T1000 (cell line): ENCODE measurements around the gene SH3BGRL3.
A peak's percentile ranks its signal among the peaks of the same experiment; 100 is the strongest.
"Not testable (repeated sequence)": the region's sequence is repeated elsewhere in the genome, so short reads cannot be mapped to it uniquely, and the experiment has no call there.

Experiments
- DNase-seq: peaks from one replicate; lab custom pipeline; 2025; ENCODE audit warnings: mixed read lengths; lab: John Stamatoyannopoulos, UW

SH3BGRL3 gene

DNA sequence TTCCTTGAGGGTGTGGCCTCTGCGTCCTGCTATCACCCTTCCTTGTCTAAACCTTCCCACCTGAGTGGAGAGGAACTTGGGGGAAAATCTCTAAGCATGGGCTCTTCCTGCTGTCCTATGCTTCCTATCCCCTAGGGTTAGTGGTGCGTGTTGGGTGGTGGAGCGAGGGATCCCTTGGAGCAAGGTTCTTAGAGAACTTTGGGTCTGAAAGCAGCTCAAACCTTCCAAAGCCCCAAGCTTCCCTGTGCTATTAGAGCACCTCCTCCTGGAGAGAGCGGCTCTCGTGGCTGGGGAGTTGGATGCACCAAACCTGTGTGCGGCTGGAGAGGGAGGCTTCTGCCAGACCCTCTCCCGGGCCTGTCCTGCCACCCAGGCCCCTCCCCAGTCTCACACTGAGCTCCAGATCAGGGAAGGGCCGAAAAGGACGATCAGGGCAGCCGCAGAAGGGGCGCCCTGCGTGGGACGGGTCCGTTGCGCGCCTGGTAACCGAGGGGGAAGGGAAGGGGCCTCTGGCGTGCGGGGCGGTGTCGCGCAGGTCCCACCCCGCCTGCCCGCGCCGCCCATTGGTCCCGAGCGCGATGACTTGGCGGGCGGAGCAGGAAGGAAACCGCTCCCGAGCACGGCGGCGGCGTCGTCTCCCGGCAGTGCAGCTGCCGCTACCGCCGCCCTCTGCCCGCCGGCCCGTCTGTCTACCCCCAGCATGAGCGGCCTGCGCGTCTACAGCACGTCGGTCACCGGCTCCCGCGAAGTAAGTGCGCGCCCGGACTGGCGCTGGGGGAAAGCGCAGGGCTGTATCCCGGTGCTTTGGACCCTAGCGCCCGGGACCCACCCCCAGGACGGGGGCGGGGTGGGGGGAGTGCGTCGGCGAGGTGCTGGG lies at the start of gene SH3BGRL3:
TSS of gene SH3BGRL3 (plus strand) at position 631 of the 877 bp plus-strand sequence. CDS start at position 701, 70 bp downstream.
- DNase-seq = peak; percentile 56

DNA sequence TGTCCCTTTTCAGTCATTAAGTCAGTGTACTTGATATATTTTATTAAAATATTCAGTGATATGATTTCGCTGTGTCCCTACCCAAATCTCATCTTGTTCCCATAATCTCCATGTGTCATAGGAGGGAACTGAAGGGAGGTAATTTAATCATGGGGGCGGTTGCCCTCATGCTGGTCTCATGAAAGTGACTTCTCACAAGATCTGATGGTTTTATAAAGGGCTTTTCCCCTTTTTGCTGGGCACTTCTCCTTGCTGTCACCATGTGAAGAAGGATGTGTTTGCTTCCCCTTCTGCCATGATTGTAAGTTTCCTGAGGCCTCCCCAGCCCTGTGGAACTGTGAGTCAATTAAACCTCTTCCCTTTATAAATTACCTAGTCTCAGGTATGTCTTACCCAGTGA lies 49.2 kb upstream of the SH3BGRL3 start:
- not testable (repeated sequence) for DNase-seq

DNA sequence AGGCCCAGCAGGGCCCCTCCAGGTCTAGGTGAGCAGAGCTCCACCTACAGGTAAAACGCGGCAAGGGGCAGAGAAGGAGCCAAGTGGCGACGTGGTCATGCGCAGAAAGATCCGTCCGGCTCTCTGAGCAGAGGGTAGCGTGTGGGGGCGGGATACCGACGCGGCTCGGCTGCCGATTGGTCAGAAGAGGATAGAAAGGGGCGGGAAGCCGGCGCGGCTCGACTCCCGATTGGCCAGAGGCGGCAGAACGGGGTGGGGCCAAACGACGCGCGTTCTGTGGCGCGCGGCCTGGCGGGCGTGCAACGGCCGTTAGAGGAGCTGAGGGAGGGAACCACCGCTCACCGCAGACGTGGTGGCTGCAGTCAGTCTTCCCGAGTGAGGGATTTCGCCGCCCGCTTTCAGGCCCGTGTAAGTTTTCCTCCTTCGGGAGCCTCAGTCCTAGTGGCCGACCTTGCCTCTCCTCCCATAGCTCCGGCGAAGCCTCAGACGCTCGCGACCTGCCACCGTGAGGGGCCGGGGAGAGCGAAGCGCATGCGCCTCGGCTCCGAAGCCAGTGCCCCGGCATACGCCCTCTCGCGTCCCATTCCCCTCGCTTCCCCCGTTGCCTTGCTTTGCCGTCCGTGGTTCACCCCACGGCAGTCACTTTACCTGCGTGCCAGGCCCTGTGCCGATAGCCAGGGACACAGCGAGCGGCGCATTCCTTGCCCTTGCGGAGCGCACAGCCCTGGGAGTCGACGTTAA lies 45.8 kb upstream of the SH3BGRL3 start, which contains the start of gene CEP85:
TSS of gene CEP85 (plus strand) at position 298 of the 741 bp plus-strand sequence. CDS start 5,584 bp downstream, outside the sequence.
- DNase-seq = peak; percentile 97

DNA sequence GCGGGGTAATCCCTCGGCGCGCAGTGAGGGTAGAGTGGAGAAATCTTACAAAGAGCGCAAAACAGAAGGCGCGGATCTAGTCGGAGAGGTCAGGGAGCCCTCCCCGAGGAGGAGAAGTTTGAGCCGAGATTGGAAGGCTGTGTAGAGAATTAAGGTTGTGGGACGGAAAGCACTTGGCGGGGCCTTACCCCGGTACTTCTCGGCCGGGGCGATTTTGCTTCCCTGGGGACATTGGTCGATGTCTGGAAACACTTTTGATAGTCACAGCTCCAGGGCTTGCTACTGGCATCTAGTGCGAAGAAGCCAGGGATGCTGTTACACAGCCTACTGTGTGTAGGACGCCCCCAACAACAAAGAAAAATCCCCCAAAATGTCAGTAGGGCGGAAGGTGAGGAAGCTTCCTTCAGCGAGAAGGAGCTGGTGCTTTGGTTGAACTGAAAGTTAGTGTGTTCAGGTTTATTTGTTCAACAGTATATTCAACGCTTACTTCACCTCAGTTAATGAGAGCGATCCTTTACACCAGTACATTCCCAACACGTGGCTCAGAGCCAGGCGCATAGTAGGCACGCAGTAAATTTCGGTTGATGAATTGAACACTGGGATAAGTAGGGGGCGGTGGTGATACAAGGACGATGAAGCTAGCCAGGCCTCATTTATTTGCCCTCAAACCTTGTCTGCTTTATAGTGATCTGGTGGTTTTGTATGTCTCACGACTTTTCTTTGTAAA lies 45.1 kb upstream of the SH3BGRL3 start:
- no peak for DNase-seq

DNA sequence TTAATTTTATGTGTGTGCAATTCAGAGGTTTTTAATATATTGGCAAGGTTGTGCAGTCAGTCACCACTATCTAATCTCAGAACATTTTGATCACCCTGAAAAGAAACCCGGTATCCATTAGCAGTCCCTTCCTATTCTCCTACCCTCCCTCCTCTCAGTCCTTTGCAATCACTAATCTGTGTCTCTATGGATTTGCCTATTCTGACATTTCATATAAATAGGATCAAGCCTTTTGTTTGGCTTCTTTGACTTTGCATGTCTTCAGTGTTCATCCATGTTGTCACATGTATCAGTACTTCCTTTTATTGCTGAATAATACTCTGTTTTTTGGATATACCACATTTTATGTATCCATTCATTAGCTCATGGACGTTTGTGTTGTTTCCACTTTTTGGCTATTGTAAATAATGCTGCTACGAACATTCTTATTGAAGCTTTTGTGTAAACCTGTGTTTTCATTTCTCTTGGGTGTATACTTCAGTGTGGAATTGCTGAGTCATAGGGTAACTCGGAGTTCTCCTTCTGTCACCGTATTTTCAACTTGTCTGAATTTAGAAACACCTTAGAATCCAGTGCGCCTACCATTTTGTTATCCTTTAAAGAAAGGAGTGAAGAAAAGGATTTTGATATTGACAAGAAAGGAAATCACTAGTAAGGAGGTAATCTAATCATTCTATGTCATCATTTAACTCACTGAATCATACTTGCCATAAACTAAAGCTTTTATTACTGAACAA lies 42.5 kb upstream of the SH3BGRL3 start:
- DNase-seq = no peak

DNA sequence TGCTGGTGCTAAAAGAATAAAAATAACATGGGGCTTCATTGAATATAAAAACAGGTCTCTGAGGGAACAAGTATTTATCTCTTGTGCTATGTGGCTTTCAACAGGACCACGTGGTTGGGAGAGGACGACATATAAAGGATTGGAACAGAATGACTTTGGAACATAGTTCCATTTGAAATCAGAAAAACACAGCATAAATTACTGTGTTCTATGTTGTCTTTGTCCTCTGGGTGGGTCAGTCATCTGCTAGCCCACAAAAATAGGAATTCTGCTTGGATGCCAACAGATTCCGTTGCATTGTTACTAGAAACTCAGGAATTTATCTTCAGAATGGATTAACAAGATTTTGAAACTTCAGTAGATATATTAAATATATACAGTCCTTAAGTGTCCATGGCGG lies 40.0 kb upstream of the SH3BGRL3 start:
- no peak for DNase-seq

DNA sequence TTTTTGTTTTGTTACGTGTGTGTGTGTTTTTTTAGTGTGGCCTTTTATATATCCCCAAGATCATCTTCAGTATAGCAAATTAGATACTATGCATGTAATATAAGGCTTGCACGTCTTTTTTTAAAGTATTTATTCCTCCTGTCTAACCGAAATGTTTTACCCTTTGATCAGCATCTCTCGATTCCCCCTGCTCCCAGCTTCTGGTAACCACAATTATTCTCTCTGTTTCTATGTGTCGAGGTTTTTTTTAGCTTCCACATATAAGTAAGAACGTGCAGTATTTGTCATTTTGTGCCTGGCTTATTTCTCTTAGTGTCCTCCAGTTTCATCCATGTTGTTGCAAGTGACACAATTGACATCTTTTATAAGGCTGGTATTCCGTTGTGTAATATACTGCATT lies 27.2 kb upstream of the SH3BGRL3 start:
- no peak for DNase-seq

DNA sequence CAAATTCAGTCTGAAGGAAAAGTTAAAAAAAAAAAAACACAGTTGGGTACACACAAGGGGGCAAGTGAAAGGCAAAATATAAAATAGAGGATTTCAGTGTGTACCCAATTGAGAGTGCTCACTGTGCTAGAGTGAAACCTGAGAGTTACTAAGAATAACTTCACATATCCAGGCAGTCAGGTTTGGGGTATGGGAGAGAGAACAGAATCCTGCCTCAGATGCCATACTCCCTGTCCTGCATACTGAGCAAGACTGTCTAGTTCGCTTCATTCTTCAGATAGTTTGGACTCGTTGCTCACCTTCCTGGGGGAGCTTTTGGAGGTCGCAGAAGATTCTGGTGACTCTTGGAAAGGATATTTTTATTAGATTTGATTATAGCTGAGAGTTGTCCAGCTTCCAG lies 25.5 kb upstream of the SH3BGRL3 start:
- DNase-seq = no peak

DNA sequence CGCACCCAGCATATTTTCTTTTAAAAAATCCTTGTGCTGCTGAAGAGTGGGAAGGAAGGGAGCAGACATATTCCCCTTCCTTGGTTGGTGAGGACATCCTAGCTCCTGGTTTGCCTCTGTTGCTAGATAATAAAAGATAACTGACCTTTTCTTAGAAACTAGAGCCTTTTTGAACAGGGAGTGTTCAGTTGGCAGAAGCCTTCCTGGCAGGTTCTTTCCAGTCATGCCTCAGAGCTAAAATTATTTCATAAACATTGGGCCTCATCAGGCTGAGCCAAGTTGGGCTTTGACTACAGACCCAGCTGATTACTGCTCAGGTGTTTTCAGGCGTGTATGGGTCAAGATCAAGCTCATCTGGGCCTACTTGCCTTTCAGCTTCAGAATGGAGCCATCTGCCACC lies 22.7 kb upstream of the SH3BGRL3 start:
- DNase-seq = no peak

DNA sequence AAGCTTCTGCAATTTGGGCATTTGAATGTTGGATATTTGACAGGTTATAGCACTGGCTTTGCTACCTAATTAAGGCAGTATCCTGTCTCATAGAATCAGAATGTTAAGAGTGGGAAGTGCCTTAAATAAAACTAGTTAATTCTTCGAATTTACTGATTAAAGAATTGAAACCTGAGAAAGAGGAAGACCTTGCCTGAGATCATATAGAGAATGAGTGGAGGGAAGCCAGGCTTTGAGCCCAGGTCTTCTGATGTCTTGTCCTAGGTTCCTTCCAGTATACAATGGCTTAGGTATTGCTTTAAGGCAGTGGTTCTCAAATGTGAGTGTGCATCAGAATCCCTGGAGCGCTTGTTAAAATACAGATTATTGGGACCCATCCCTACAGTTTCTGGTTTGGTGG lies 20.9 kb upstream of the SH3BGRL3 start:
- no peak for DNase-seq

DNA sequence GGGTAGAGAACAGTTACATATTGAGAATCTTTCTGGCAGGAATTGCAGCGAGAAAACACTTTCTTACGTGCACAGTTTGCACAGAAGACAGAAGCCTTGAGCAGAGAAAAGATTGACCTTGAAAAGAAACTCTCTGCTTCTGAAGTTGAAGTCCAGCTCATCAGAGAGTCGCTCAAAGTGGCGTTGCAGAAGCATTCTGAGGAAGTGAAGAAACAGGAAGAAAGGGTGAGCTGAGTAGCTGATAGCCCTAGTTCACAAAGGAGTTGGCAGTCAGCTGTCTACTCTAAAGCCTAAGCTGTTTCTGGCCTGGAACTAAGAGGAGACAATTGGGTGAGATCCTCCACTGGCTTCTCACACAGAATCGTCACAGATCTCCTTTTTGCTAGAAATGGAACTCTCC lies 20.3 kb upstream of the SH3BGRL3 start:
- no peak for DNase-seq

DNA sequence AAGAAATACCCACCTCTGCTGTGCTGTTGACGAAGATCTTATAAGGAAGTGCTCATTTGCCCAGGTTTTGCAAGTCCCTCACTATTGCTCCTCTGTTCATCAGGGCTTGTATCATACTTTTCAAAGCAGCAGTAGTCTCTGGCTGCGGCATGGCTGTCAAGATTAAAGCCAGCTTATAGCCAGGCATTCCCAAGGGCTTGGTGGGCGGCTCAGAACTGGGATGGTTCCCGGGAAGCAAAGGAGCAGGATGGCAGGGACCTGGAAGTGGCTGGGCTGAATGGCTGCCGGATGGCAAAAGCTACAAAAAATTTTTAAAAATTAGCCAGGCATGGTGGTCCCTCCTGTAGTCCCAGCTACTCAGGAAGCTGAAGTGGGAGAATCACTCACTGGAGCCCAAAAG lies 16.7 kb upstream of the SH3BGRL3 start:
- no peak for DNase-seq

DNA sequence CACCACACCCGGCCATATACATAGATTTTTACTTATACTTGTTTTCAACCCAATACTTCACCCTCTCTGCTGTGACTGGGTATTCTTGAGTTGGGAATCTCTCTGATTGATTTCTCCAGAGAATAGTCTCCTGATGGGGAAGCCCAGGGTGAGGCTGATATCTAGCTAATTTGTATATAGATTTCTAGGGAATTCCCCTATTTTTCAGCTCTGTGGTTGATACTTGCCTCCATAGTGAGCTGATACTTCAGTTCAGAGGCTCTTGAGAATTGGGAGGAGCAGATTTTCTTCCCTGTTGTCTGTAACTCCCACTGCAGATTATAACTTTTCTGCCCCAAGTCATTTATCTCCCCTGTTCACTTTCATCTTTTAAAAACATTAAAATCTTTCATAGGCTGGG lies 14.5 kb upstream of the SH3BGRL3 start:
- DNase-seq = no peak

DNA sequence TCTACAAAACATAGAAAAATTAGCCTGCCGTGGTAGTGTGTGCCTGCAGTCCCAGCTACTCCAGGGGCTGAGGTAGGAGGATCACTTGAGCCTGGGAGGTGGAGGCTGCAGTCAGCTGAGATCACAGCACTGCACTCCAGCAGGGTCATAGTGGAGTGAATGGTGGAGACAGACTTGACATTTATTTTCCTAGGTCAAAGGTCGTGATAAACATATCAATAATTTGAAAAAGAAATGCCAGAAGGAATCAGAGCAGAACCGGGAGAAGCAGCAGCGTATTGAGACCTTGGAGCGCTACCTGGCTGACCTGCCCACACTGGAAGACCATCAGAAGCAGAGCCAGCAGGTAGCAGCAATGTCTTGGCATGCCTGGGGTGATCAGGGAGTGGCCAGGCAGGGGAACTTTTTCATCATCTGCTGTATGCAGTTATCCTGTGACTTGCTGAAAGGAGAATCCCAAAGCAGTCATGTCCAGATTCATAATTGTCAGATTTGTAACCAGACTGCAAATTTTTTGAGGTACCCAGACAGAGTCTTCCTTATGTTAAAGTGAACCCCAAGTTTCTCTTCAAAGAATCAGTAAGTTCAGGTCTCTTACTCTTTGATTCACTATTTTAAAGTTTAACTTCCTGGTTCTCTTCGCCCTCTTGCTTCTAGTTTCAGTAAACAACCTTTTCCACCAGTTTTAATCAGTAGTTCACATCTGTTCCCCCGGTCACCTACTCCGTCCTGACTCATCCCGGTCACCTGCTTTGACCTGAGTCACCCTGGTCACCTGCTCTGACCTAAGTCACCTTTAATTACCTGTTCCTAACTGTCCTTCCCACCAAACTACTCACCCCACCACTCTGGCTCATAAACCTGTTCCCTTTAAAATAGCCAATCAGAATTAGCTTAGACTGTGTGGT lies 11.3 kb upstream of the SH3BGRL3 start:
- DNase-seq = no peak

DNA sequence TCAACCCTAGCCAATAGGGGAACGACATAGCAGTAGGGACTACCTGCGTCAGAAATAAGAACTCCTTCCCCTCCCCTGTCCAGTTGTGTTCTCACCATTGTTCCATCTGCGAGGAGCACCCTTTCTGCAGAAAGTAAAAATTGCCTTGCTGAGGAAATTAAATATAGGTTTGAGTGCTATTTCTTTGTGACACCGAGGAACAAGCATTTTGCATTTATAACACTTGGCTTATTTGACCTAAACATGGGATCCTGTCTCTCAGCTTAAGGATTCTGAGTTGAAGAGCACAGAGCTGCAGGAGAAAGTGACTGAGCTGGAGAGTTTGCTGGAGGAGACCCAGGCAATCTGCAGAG lies 10.7 kb upstream of the SH3BGRL3 start:
- DNase-seq = no peak

DNA sequence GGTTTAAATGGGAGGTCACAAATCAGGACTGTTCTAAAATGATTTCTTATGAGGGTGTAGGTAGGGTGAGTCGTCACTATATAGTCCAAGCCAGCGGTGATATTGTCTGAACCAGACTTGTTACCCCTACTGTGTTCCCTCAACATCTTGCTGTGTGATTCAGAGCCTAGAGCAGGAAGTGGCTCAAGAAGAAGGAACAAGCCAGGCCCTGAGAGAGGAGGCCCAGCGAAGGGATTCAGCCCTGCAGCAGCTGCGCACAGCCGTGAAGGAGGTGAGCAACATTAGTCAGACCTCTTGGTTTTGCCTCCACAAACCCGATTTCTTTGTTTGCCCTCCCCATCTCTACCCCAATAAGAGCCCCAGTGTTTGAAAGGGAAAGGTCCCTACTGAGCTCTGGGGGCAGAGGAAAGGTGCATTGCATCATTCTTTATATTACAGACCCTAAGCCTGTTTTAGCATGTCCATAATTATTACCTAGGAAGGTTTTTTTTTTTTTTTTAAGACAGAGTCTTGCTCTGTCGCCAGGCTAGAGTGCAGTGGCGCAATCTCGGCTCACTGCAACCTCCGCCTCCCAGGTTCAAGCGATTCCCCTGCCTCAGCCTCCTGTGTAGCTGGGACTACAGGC lies 5.0 kb upstream of the SH3BGRL3 start:
- no peak for DNase-seq

DNA sequence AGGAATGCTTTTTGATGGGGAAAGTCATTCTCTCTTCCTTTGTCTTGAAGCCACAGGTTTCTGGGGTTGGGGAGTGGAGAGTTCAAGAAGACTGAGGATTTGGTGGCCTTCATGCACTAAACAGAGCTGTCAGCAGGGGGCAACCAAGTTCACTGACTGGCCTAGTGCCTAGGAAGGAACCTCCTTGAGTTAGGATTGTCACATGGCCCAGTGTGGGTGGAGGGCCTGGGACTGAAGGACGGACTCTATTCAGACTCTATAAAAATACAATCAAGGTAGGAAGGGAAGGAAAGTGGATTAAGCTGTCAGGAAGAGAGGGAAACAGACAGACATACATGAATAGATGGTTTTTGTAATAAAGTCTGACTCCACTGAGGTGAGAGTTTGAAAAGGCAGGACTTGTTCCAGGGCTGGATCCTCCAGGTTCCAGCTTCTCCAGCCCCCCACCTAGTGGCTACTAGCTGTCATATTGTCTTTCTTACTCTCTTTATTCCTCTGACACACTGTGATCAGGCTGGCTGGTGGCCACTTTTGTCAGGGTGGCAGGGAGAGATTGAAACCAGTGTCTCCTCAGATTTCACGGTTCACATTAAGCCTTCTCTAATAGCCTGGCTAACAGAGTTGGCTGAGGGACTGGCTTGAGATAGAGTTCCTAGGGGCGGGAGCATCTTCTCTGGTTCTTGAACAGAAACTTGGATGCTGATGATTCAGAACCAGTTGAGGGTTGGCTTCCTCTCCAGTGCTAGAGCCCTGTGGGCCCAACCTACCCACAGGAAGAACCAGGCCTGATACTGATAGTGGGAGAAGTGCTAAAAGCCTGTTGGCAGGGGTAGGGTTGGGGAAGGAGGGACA lies 4.1 kb upstream of the SH3BGRL3 start:
- peak; percentile 82 for DNase-seq

DNA sequence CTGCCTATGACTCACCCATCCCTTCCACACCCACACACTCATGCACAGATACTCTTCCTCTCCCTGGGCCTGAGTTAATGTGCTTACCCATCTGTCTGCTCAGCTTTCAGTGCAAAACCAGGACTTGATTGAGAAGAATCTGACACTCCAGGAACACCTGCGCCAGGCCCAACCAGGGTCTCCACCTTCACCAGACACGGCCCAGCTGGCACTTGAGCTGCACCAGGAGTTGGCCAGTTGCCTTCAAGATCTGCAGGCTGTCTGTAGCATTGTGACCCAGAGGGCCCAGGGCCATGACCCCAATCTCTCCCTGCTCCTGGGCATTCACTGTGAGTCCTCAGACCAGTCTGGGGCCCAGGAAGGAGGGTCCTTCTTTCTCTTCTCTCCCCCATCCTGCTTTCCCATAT lies 3.5 kb upstream of the SH3BGRL3 start:
- DNase-seq = no peak

DNA sequence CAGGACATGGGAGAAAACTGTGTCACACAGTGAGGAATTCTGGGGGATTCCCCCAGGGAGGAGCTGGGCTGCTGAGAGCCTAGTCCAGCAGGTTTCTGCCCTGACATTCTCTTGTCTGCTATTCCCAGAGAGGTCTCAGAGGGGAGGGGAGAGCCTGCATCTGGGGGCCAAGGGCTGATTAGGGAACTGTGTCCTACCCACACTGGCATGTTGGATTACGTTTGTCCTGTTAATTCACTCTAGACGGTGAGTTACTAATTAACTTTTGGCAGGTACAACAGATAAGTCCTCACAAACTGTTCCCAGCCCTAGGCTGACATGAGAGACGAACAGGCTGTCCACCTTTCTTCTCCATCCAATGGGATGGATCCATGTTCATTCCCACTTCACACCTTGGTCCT lies 2.6 kb upstream of the SH3BGRL3 start:
- no peak for DNase-seq
